MV-4-11 (cell line): ENCODE results near the gene BLCAP.
"Not testable (repeated sequence)": the region's sequence is repeated elsewhere in the genome, so short reads cannot be mapped to it uniquely, and the experiment has no call there.

Experiments
- DNase-seq: peaks from one replicate; lab custom pipeline; 2025; lab: John Stamatoyannopoulos, UW

The BLCAP gene

GRCh38 chr20:37515876-37516275 lies 11.8 kb downstream of the BLCAP start:
- no peak for DNase-seq

DNA sequence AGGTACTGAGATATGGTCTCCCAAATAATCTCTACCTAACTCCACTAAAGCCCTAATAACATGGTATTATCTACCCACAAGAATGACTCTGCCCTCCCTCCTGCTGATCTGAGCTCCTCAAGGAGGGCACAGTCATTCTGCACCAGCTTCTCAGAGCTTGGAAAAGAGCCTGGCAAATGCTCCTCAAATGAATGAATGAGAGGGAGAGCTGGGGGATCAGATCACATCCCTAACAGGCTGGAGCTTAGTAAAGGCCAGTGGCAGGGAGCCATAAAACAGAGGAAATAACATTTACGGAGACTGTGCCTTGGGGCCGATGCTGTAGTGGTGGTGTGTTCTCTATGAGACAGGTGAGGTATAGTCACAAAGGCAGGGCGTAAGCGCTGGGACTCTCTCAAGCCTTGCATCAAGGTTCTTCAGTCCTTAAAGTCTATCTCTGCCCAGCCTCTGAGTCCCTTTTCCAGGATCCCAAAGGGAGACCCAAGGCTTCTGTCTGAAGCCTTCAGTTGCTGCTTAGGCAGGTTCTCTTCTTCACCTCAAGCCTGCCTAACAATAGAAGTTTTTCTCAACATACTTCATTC lies 13.8 kb downstream of the BLCAP start:
- no peak for DNase-seq

GRCh38 chr20:37511610-37512275 lies 15.9 kb downstream of the BLCAP start:
- peak; percentile 69 for DNase-seq

GRCh38 chr20:37510226-37510625 lies 17.4 kb downstream of the BLCAP start:
- no peak for DNase-seq

GRCh38 chr20:37506152-37506725 lies 21.4 kb downstream of the BLCAP start:
- no peak for DNase-seq

- no peak for DNase-seq
Measured at GRCh38 chr20:37505263-37506151, 22.2 kb downstream of the BLCAP start.

- DNase-seq: no peak
Measured at GRCh38 chr20:37504404-37505096, 23.1 kb downstream of the BLCAP start.

DNA sequence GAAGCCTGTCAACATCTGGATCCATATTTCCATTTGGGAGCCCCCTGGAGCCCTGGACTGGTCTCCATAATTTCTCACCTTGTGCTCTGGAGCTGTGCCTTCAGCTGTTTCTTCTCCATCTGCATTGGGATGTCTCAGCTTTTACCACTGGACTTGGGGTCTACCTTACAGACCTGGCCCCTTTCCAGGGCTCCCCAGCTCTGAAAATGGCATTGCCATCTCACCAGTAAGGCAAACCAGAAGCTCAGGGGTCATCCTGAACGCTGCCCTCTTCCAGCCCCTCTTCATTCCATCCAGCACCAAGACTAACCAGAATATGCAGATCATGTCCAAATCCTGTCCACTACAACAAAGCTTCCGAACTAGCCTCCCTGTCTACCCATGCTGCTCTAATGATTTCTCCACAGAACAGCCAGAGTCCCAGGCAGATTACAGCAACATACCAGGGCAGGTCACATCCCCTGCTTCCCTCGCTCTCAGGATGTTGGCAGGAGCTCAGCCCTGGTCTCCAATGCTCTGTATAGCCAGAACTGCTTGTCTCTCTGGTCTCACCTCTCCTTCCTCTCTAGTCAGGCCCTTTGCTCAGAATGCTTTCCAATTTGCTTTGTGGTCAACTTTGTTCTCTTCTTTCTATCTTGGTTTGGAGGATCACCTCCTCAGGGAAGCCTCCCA lies 24.3 kb downstream of the BLCAP start:
- no peak for DNase-seq

DNA sequence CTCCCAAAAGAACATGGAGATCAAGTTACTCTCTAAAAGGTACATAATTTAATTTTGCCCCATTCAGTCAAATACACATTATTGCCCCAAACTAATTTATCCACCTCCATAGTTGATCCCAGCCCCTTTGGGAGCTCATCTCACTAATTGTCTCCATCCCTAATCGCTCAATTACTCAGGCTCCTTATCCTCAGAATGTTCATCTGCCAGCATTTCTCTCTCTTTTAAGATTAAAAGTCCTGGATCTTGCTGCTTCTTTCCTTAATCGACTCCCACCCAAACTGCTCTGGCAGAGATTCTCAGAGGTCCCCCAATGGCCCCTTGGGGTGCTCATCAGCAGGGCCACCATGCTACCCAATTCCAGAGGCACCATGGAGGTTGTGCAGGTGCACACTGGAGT lies 25.0 kb downstream of the BLCAP start:
- no peak for DNase-seq

- no peak for DNase-seq
Measured at GRCh38 chr20:37501940-37502339, 25.7 kb downstream of the BLCAP start.

DNA sequence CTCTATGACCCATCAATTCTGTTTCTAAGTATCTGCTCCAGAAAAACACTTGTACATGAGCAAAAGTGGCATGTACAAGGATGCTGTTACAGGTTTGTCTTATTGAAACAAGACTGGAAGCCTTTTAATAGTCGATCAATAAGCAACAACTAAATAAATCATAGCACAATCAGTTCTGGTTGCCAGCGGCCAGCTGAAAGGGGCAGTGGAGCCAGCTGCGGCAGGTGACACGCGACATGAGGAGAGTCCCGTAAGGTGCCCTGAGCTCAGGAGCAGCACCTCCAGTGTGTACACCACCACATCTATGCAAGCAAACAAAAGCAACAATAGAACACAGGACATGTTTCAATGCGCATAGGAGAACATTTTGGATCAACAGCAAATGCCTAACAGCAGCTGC lies 27.4 kb downstream of the BLCAP start:
- no peak for DNase-seq

DNA sequence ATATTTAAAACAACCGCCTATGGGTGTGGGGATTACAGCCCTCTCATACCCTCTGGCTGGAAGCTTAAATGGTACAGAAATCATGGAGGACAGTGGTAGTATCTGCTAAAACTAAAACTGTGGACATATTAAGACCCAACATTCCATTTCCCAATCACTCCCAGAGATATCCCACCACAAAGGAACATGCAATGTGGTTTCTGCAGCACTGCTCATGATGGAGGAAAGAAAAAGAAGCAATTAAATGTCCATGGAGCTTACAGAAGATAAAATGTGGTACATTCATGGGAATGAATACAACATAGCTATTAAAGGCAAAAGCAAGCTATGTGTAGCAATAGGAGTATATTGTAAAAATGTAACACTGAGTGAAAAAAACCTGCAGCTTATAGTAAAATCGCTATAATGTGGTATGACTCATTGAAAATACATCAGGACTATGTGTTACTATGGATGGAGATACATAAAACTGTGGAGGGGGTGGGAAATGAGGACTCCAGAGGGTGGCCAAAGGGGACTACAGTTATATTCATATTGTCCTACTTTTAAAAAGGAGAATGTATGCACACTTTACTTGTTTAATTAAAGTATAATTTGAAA lies 29.5 kb downstream of the BLCAP start:
- DNase-seq: no peak

DNA sequence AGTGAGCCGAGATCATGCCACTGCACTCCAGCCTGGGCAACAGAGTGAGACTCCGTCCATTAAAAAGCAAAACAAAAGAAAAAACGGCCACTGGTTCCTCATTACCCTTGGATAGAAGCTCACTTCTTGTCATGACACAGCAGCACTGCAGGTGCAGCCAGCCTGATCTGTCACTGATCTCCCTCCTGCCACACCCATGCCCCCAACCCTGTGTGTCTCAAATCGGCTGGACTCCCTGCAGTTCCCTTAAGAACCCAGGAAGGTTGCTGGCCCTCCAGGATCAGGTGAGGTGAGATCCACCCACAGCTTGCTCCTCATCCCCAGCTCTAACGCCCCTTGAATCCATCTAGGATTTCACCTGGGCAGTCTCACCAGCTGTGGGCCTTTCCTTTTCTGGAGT lies 32.9 kb downstream of the BLCAP start:
- no peak for DNase-seq

DNA sequence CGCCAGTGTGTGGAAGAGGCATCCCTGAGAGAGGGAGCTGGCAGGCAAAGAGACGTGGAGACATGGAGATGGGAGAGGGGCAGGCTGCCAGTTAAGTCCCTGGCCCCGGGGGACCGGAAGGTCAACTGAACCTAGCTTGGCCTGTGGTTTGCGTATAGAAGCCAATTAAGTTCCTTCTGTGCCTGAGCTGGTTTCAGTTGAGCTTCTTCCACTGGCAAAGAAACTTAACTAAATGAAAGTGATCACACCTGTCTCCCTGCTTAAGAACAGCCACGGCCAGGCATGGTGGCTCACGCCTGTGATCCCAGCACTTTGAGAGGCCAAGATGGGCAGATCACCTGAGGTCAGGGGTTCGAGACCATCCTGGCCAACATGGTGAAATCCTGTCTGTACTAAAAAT lies 33.4 kb downstream of the BLCAP start:
- peak; percentile 52 for DNase-seq

GRCh38 chr20:37492945-37493344 lies 34.7 kb downstream of the BLCAP start:
- no peak for DNase-seq

DNA sequence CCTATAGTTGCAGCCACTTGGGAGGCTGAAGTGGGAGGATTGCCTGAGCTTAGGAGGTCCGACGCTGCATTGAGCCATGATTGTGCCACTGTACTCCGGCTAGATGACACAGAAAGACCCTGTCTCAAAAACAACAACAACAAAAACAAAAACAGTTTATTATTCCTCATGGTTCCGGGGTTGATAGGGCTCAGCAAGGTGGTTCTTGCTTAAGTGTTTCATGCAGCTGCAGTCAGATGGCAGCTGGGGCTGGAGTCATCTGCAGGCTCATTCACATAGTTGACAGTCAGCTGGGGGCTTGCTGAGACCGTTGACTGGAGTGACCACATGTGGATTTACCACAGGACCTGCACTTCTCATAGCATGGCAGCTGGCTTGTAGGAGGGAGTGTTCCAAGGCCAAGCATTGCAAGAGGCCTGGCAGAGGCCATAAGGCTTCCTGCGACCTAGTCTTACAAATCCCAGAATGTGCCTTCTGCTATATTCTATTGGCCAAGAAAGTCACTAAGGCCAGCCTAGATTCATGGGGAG lies 35.5 kb downstream of the BLCAP start:
- peak; percentile 48 for DNase-seq

DNA sequence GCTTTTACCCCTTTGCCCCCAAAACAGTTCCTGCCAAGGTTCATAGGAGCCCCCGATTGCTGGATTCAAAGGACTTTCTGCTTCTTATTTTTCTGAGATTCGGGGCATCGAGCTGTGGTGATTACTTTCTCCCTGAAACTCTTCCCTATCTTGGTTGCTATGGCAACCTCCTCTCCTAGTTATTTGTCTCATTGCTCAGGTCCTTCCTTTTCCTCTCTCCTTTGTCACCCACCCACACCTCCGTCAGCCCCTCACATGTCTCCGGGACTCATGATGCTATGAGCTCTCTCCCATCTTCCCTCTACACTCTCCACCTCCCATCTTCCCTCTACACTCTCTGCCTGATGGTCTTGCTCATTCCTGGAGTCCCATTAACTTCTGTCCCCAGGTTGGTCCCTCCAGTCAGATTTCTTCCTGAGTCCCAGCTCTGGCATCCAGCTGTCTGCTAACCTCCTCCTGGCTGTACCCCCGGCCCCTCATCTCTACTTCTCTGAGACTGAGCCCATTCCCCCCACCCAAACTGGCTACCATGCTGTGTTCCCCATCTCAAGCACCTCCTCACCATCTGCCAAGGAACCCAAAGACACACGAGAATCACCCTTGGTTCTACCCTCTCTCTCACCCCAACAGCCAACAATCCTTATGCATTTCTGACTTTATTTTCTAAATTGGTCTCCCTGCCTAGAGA lies 36.9 kb downstream of the BLCAP start:
- DNase-seq: no peak

GRCh38 chr20:37486209-37486608 lies 41.5 kb downstream of the BLCAP start:
- not testable (repeated sequence) for DNase-seq

GRCh38 chr20:37484331-37484730 lies 43.3 kb downstream of the BLCAP start:
- no peak for DNase-seq

DNA sequence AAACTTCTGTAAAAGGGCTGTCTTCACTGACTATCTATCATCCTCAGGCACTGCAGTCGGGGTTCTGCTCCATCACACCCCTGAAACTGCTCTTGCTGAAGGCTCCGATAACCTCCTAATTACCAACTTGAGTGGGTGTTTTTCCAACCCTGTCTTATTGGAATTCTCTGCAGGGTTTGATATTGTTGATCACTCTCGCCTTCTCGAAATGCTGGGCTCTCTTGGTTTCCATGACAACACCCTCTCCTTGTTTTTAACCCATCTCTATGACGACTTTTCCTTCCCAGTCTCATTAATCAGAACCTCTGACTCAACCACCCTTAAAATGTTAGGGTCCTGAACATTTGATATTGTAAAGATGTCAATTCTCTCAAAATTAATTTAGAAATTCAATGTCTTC lies 46.1 kb downstream of the BLCAP start:
- DNase-seq: no peak
